HG03354 (cell line): ENCODE results near the gene DCBLD1.
"Not testable (repeated sequence)": the region's sequence is repeated elsewhere in the genome, so short reads cannot be mapped to it uniquely, and the experiment has no call there.

Experiments
- ATAC-seq: cut with Tn5 transposase; IDR thresholded peaks from one replicate; pipeline ENCODE4 v1.9.1; 2021; ENCODE audit warnings: mild to moderate bottlenecking; ENCODE audit not compliant: unreplicated experiment, poor library complexity, severe bottlenecking

The DCBLD1 gene

DNA sequence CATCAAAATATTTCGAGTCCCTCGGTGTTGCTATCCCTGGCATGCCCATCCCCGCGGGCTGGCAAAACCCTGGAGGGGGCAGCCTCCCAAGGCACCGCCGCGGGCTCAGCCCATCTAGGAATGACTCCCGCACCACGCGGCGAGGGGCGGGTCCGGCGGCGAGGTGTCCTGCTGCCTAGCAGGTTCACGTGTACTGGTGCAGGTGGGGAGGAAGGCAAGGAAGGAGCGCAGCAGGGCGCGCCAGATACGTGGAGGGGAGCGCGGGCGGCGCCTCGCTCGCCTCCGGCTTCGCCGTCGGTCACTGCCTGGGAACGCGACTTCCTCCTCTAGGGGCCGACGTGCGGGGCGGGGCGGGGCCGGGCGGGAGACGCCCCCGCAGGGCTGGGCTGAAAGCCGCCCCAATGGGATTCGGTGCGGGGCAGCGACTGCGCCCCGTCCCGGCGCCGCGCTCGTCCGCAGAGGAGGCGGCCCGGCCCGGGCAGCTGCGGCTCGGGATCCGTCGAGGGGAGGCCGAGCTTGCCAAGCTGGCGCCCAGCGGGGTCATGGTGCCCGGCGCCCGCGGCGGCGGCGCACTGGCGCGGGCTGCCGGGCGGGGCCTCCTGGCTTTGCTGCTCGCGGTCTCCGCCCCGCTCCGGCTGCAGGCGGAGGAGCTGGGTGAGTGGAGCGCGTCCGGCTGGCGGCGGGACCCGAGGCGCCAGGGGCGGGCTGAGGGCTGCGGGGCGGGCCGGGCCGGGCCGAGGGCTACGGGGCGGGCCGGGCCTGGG lies at the start of gene DCBLD1:
Gene DCBLD1 (plus strand): TSS at position 435 of the 764 bp plus-strand sequence. CDS start 108 bp downstream, at position 543.
- peak; percentile 84 for ATAC-seq

DNA sequence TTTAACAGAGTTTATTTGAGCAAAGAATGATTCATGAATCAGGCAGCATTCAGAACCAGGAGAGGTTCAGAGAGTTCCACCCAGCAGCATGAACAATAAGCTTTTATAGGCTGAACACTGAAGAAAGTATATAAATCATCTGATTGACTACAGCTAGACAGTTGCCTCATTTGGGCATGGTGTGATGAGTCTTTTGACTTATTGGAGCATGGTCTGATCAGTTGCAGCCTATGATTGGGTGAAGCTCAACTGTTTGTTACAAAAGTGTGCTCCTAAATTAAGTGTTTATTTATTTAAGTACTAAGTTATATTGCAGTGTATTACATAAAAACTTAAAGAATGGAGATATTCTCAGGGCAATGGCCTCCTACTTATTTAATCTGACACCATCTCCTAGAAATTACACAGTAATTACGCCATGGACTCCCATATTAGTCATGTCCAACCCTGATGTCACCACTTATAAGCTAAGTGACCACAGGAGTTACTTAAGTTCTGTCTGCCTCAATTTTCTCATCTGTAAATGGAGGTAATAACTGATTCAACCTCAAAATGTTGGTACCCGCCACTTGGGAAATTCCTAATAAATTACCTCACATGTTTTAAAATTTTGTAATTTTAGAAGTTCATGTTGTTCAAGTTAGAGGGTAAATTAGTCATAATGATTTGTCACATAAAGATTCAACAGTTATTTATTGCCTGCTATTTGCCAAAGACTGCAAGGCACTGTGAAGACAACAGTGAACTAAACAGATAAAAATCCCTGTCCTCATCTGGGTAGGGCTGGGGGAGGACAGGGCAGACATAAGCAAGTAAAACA lies 41.6 kb upstream of the DCBLD1 start:
- ATAC-seq: no peak

DNA sequence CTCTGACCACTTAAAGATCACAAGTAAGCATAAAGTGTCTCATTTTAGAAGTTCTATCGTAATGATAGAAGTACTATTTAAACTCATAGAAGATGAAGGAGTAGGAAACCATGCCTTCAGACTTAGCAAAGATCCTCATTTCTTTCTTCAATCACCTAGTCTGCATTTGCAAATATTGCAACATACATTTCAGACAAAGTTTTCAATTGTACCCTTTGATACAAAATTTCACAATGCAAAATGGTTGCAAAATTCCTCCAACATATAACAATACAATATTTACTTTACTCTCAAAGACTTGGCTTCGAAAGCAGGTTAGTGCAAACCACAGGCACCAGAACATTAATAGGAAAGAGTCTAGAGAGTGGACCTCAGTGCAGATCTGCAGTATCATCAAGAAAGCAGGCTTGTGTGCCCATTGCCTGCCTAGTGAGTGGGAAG lies 40.6 kb upstream of the DCBLD1 start:
- ATAC-seq: no peak

DNA sequence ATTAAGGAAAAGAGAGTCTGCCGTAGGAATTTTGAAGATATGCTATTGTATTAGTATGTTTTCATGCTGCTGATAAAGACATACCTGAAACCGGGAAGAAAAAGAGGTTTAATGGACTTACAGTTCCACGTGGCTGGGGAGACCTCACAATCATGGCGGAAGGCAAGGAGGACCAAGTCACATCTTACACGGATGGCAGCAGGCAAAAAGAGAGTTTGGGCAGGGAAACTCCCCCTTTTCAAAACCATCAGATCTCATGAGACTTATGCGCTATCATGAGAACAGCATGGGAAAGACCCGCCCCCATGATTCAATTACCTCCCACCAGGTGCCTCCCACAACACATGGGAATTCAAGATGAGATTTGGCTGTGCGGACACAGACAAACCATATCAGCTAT lies 40.2 kb upstream of the DCBLD1 start:
- not testable (repeated sequence) for ATAC-seq

DNA sequence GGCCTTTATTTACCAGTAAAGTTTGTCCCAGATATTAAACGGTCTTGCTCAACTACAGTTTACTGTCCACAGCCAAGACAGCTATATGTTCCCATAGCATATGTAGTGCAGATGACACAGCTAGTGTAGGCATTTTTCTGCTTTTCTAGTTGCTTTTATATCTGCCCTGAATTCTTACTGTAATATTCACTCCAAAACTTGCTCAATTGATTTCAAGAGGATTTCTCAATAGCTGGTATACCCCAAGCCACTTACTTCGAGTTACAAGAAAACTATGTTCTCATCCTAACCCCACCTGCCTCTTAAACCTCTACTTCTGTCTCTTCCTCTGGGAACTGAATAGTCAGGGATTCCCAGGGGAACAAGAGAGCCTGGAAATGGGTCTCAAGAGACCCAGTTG lies 37.9 kb upstream of the DCBLD1 start:
- no peak for ATAC-seq

DNA sequence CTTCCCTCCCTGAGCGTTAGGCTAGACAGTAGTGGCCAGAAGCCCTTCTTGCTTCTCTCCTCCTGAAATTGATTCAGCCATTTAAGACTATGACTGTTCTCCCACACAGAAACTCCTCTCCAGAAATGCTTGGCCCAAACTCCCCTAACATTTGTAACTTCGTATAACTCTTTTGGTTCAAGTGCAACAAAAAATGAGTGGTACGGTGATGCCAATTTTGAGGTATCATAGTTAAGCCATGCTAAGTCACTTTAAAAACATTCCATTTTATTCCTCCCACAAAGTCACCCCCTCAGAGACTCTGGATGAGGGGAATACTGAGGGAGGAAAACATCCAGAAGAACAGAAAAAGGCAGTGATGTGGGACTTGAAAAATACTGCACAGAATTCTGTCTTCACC lies 35.6 kb upstream of the DCBLD1 start:
- ATAC-seq: no peak

DNA sequence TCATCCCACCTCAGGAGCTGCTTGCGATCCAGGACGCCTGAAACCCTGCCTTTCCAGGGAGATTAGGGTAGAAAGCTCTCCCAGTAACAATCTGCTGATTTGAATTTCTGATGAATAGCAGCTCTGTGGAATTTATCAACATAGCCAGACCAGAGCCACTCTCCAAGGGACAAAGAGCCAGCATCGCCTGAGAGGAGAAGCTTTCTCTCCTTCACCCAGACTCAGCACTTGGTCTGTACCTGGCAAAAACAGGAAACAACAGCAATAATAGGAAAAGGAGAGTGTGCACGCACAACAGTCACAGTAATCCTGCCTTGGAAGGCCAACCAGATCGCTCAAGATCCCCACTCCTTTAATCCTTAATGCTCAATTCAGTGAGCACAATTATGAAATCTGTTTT lies 34.5 kb upstream of the DCBLD1 start:
- no peak for ATAC-seq

DNA sequence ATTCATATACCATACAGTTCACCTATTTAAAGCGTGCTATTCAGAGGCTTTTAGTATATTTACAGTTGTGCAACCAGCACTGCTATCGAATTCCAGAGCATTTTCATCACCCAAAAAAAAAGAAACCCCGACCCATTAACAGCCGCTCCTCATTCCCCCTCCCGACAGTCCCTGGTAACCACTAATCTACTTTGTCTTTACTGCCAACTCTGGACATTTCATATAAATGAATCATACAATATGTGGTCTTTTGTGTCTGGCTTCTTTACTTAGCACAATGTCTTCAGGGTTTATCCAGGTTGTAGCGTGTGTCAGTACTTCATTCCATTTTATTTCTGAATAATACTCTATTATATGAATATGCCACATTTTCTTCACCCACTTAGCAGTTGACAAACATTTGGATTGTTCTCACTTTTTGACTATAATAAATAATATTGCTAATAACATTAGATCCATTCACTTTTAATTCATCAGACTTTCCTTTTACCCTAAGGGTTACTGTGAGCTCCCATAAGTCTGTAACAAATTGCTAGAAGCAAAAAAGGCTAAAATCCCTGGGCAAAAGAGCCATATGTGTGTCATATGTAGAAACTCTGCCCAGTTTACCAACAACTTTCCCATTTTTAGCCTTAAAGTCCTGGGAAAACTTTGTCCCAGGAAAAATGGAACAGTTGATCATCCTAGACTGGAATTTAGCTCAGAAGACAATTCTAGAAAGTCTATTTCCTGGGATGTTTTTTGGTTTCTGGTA lies 33.6 kb upstream of the DCBLD1 start:
- ATAC-seq: no peak

DNA sequence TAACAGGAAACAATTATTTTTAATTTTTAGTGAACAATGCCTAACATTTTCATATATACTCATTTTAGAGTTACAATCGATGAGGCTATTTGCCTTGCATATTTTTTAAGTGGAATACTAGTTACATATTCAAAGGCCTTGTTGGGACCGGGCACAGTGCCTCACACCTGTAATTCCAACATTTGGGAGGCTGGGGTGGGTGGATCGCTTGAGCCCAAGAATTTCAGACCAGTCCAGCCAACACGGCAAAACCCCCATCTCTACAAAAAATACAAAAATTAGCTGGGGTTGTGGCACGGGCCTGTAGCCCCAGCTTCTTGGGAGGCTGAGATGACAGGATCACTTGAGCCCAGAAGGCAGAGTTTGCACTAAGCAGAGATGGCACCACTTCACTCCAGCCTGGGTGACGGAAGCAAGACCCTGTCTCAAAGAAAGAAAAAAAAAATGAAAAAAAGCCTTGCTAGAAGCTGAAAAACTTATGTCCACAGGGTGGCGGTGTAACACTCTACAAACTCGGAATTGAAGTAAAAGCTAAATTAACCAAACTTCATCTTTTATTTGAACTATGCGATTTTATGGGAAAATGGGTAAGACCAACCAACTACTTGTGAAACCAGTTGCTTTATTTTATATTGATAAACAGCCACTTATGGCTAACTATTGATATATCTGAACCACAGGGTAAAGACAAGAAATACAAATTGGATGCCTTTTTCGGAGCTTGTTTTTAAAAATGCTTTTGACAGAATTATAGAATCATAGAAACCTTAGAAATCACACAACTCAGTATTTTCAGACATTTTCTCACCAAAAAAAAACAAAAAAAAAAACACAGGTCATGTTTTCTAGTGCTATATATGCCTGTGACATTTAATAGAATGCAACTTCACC lies 32.7 kb upstream of the DCBLD1 start:
- peak; percentile 65 for ATAC-seq

DNA sequence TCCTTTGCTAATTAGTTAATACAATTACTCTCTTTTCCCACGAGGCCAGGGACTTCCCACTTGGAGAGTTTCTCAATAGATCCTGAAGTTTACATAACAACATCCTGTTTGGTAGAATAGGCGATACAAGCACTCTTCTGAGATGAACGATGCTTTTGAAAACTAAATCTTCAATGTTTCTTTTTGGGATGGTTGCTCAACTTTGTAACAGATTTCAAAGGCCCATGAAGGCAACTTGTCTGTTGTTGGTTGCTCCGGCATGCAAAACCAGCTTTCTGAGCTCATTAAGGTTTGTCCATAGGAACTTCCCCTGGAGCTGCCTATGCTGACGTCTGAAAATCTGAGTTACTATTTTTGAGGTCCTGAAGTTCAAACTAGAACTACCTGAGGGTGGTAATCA lies 30.8 kb upstream of the DCBLD1 start:
- no peak for ATAC-seq

DNA sequence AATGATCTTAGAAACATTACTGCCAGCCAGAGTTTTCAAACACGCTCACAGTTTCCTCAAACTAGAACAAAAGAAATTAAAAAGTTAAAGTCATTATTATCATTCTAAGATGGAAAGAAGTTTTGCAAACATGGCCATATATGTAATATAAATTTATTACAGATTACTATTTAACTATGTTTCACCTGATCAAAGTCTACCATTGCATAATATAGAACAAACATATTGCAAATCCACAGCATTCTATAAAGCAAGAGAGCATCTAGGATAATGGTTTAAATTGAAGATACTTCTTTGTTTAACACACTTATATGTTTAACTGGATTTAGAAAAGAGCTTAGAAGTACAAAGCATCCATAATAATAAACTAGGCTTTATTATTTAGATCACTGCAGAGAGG lies 26.2 kb upstream of the DCBLD1 start:
- no peak for ATAC-seq

DNA sequence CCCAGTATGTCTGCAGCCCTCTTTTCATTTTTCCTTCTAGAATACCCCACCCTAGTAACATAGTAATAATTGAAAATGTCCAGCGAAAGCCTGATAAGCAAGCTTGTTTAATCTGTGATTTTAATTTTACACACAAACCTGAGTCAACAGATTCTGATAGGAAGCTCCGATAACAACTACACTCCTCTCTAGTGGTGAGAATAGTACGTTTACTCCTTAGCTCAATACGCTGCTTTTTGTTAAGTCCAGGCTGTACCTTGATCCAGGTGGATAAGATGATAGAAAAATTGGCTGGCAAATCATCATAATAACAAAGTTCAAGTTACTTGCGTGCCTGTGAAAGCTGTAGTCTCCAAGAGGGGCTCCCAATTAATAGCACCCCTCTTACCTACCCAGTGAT lies 25.5 kb upstream of the DCBLD1 start:
- no peak for ATAC-seq

DNA sequence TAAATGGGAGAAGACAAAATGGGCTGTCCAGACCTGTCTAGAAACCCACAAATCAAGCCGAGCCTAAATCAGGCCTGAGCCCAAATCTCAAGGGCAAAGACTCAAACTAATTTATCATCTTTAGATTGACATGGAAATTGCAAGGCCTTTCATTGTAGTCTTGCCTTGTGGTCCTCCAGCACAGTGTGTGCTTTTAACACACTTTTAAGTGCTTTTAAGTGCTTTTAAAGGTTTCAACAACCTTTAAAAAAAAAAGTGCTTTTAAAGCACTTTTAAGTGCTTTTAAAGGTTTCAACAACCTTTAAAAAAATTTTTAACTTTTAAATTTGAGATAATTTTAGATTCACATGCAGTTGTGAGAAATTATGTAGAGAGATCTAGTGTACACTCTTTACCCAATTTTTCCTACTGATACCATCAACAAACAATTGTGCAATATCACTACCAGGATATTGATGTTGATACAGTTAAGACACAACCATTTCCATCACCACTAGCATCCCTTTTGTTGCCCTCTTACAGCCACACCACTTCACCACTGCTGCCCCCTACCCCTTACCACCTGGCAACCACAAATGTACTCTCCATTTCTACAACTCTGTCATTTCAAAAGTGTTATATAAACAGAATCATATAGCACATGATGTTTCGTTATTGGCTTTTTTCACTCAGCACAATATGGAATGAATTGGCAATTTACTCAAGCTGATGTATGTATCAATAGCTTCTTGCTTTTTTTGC lies 23.1 kb upstream of the DCBLD1 start:
- ATAC-seq: no peak

DNA sequence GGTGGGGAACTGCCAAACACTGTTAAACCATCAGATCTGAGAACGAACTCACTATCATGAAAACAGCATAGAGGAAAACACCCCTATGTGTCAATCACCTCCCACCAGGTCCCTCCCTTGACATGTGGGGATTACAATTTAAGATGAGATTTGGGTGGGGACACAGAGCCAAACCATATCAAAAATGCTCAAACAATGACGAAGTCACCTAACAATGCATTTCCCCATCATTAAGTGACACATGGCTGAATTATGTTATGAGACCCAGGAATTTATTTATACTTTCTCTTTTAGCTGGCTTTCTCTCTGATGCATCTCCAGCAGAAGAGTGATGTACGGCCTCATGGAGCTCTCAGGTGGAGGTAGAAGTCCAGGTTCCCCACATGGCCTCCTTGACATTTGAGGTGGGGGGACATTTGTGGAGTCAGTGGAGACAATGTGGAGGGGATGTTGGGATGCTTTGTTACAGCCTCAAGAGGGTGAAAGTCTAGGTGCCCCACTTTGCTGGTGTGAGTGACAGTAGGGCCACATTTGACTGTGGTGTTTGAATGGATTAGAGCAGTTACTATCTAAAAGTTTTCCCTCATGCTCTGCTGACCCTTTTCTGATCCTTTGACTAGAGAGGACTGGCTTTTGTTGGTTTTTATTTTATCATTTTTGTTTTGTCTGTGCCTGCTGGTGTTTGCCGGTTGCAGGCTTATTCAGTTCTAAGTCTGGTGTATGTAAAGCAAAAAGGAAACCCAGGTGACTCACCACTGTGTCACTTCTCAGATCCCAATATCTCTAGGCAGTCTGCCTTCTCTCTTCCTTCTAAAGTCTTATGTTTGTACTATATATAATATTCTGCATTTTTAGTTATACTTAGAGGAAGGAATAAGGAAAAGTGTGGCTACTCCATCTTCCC lies 18.5 kb upstream of the DCBLD1 start:
- ATAC-seq: no peak

DNA sequence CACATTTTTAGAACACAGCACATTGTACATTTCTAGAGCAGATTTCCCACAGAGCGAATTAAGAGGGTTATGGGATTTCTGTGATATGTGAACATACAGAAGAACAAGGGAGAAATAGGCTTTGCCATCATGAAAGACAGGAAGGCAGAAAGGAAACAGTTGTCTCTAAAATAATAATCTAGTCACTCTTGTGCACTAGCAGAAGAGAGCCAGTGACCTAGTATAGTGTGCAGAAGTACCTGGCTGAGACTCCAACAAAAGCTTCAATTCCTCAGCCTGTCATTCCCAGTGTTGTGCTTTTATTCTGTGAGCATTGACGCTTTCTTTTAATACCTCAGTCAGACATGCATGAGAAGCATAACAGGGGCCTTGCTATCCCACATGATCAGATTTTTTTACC lies 17.8 kb upstream of the DCBLD1 start:
- no peak for ATAC-seq

DNA sequence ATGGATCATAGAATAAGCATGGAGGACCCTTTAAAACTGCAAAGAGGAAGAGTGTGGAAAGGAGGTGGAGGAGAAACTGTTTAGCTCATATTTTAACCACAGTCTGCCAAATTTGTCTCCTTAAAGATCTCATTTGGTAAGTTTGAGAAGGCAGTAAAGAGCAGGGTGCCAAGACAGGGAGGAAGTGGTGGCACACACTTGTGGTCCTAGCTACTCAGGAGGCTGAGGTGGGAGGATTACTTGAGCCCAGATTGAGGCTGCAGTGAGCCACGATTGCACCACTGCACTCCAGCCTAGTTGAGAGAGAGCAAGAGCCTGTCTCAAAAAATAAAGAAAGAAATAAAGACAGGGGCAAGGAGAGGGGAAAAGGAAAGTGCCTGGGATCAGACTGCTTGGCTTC lies 16.8 kb upstream of the DCBLD1 start:
- ATAC-seq: no peak

DNA sequence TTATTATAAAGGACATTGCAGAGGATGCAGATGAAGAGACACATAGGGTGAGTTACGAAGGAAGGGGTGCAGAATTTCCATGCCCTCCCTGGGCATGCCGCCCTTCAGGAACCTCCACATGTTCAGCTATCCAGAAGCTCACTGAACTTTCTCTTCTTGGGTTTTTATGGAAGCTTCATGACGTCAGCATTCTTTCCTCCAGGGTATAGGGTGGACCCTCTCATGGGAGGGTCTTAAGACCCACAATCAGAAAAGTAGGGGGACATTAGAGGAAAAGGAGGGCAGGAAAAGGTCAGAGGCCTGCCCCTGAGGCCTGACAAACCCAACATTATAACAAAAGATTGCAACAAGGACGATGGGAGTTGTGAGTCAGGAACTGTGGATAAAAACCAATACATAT lies 14.6 kb upstream of the DCBLD1 start:
- ATAC-seq: no peak

DNA sequence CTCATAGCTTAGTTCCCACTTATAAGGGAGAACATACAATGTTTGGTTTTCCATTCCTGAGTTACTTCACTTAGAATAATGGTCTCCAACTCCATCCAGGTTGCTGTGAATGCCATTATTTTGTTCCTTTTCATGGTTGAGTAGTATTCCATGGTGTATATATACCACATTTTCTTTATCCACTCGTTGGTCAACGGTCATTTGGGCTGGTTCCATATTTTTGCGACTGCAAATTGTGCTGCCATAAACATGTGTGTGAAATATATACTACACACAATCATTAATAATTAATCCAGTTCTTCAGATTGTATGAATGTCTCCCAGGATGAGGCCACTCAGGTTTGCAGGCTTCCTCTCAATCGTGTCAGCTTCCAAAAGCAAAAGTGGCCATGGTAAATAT lies 13.9 kb upstream of the DCBLD1 start:
- not testable (repeated sequence) for ATAC-seq
